GM10248 (cell line): ENCODE results near the gene SIRPB1.

Experiments
- CTCF ChIA-PET: fragments of 300-600 bp; sonication (Branson Sonifier 250); formaldehyde crosslinking; extraction: SDS; loops from one replicate; lab custom pipeline; 2021; ENCODE audit warnings: antibody characterized with exemption; lab: Yijun Ruan, JAX
- POLR2A ChIA-PET: fragments of 350-650 bp; sonication (Branson Sonifier 250); formaldehyde crosslinking; extraction: SDS; loops from one replicate; lab custom pipeline; 2020; ENCODE audit warnings: antibody characterized with exemption; lab: Yijun Ruan, JAX
- DNase-seq: peaks from one replicate; pipeline ENCODE4 v3.0.0; 2012; ENCODE audit errors: extremely low spot score
- TF ChIP-seq, protein P1 (sequence below): IDR thresholded peaks from 2 replicates; pipeline ENCODE4 v1.5.1; 2012; ENCODE audit warnings: mild to moderate bottlenecking, low read depth; ENCODE audit errors: extremely low read depth, missing control alignments, control extremely low read depth

SIRPB1 gene

DNA sequence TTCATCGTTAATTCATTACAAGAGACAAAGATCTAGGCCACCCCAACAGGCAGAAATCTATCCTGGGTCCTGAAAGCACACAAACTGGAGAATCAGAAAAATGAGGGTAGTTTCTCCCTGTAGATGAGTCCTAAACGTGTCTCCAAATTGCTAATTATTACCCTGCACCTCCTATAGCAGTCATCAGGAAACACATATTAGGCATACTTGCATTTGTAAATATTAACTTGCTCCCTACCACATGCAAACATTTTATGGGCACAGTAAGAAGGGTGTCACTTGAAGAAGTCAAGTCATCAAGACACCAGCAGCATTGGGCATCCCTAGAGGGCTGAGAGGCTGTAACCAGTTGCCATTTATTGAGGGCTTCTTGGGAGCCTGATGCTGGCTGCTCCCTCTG is 17.9 kb upstream of the SIRPB1 start:
- DNase-seq: no peak
- CTCF ChIA-PET: no interaction called here

DNA sequence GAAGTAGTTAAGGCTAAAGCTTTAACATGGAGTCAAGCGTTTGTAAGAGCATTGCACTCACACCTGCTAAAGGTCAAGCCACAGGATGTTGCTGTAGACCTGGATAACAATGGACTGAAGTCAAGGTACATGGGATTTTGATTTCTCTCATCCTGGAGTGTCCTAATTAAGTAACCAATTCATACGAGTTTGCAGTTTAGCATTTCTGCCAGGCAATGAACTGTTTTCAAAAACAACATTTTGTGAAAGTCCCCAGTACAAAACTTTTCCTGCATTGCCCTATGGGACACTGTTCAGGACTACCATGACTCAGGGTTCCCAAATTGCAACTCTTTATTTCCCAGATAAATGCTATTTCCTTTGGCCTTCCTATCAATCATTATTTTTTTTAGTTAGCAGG is 17.4 kb upstream of the SIRPB1 start:
- ChIA-PET CTCF (no interaction called here), POLR2A (no interaction called here)
- no peak for DNase-seq
- TF ChIP-seq, protein P1, sequence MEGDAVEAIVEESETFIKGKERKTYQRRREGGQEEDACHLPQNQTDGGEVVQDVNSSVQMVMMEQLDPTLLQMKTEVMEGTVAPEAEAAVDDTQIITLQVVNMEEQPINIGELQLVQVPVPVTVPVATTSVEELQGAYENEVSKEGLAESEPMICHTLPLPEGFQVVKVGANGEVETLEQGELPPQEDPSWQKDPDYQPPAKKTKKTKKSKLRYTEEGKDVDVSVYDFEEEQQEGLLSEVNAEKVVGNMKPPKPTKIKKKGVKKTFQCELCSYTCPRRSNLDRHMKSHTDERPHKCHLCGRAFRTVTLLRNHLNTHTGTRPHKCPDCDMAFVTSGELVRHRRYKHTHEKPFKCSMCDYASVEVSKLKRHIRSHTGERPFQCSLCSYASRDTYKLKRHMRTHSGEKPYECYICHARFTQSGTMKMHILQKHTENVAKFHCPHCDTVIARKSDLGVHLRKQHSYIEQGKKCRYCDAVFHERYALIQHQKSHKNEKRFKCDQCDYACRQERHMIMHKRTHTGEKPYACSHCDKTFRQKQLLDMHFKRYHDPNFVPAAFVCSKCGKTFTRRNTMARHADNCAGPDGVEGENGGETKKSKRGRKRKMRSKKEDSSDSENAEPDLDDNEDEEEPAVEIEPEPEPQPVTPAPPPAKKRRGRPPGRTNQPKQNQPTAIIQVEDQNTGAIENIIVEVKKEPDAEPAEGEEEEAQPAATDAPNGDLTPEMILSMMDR: no peak

More for the DNA sequence above, 17.9 kb upstream of the SIRPB1 start:
- POLR2A ChIA-PET: no interaction called here
- TF ChIP-seq, protein P1: no peak

DNA sequence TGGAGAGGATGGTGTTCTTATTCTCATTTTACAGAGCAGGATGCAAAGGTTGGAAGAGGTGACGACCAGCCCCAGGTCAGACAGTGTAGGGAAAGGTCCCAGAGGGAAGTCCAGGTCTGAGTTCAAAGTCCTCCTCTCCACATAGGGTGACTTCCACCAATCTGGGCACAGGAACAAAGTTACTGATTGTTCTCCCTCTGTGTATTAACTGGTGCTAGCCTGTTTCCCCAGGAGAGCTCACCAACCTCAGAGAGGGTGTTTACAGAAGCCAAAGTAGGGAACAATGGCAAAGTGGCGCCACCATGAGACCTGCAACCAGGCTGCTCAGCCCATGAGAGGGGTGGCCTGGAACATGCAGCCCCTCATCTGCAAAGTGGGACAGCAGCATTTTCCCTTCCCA is 16.8 kb upstream of the SIRPB1 start:
- TF ChIP-seq, protein P1: no peak
- ChIA-PET POLR2A (no interaction called here), CTCF (no interaction called here)
- DNase-seq: no peak

DNA sequence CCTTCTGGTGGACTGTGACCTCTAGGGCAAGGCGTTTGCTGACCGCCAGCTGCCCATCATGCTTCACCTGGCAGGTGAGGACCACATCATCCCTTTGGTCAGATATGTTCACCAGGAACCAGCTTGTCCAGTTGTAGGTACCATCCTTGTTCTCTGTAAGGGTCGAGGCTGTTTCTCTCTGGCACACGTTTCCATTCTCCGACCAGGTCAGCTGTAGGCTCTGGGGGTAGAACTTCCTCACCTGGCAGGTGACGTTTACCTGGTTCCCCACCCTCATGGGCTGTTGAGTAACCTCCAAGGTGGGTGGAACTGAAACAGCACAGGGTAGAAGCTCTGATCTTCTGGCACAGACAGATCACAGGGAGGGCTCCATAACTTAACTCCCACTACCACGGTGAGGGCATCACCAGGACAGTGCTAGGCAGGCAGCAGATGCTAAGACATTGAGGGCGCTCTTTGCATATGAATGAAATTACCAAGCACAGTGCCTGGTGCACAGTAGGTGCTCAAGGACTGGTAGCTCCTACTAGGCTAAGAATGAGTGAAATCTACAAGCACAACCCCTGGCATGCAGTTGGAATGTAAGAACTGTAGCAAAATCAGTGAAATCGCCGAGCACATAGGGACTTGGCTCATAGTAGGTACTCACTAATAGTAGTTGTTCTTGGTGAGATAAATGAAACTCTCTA is 15.6 kb upstream of the SIRPB1 start:
- ChIA-PET CTCF (interaction anchor here (1.0 kb wide), 1 partner anchor 35 kb away, joined by 3 read pairs; no protein-coding TSS in a partner anchor), POLR2A (no interaction called here)
- no peak for DNase-seq
- TF ChIP-seq, protein P1: no peak

DNA sequence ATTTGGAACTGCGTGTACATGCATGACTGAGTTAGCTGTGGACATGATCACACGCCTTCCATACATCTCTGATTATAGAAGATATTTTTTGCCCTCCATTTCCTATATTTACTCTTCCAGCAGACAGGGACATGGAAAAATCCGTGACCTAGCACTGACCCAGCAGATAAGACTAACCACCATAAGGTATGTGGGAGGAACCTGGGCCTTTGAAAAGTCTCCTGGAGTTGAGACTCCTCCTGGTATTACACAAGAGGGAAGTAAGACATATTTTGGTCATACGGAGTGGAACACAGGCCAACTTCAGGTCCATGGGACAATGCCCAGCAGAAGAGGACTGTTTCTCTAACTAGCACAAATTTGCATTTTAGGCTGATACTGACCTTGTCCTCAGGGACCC is 13.7 kb upstream of the SIRPB1 start:
- TF ChIP-seq, protein P1: no peak
- no peak for DNase-seq

DNA sequence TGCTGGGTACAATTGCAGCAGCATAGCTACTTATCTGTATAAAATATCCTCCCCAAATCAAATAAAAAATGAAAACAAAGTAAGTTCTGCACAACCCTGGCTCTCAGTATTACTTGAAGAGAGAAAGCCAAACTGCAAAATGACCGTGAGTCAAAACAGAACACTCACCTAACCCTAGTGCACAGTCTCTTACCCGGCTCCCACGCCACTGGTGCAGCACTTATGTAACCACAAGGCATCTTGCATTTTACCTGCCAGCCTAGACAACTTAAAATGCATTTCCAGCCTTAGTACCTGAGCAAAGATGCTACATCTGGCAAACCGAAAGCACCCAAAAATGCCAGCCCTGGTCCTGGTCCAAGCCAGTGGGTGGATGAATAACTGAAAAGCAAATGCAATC is 12.4 kb upstream of the SIRPB1 start:
- ChIA-PET POLR2A (no interaction called here), CTCF (interaction anchor here (1.0 to 2.0 kb wide), 3 partner anchors 9 to 86 kb away, joined by 3 to 7 read pairs (median 3); partner anchors contain the start of gene SIRPB1)
- DNase-seq: no peak
- TF ChIP-seq, protein P1: no peak

More for the DNA sequence above, 13.7 kb upstream of the SIRPB1 start:
- ChIA-PET POLR2A (no interaction called here), CTCF (no interaction called here)
